Suprapubic skin (tissue), 3 donors: Measurements from ENCODE around the gene DNAL1.
"Not testable (repeated sequence)": the region's sequence is repeated elsewhere in the genome, so short reads cannot be mapped to it uniquely, and the experiment has no call there.

ENCODE experiments used
- CTCF ChIP-seq, 2 donors: fragments of 200-600 bp in 1 of 2; fragments of 450-650 bp in 1 of 2; sonication (generic) in 1 of 2; IDR thresholded peaks; one replicate each; pipeline ENCODE4 v1.5.1; 2016 to 2019; ENCODE audit warnings: antibody characterized with exemption in 2 of 2, mild to moderate bottlenecking in 1 of 2, moderate library complexity in 1 of 2
- POLR2AphosphoS5 ChIP-seq, 3 donors: sonication (generic); formaldehyde crosslinking; IDR thresholded peaks; one replicate each; pipeline ENCODE4 v1.6.1; 2017; ENCODE audit warnings: antibody characterized with exemption in 3 of 3

- not testable (repeated sequence) for TF ChIP-seq CTCF, POLR2AphosphoS5 (IDR thresholded peaks at IDR 0.05)
These were observed 63.3 kb downstream of the DNAL1 start for GRCh38 chr14:73708076-73708475.
